Choroid plexus epithelial cell (primary cell): ENCODE data around the gene ISL2.

ENCODE experiments used
- DNase-seq: peaks from one replicate; pipeline ENCODE4 v3.0.0-alpha.2; 2010; ENCODE audit warnings: low read depth
- H3K4me3 ChIP-seq: 2 replicates; pipeline ENCODE4 v1.5.1; 2011; ENCODE audit warnings: low read depth, mild to moderate bottlenecking, control low read depth, low read length, moderate library complexity
- TF ChIP-seq, protein P1 (sequence below): conservative IDR thresholded peaks from 2 replicates; pipeline ENCODE4 v1.5.1; 2011; ENCODE audit warnings: low read depth, mild to moderate bottlenecking, control low read depth, inconsistent platforms, low read length, moderate library complexity

ISL2 gene

DNA sequence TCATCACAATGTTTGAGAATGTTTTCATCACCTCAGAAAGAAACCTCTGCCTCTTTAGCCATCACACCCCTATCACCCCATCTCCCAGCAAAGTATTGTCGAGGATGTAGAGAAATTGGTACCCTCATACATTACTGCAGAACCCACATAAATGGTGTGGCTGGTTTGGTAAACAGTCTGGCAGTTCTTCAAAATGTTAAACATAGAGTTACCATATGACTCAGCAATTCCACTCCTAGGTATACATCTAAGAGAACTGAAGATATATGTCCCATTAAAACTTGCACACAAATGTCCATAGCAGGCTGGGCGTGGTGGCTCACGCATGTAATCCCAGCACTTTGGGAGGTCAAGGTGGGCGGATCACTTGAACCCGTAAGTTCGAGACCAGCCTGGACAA is 16.6 kb upstream of the ISL2 start:
- no peak overlapping the region for H3K4me3 ChIP-seq
- TF ChIP-seq, protein P1, sequence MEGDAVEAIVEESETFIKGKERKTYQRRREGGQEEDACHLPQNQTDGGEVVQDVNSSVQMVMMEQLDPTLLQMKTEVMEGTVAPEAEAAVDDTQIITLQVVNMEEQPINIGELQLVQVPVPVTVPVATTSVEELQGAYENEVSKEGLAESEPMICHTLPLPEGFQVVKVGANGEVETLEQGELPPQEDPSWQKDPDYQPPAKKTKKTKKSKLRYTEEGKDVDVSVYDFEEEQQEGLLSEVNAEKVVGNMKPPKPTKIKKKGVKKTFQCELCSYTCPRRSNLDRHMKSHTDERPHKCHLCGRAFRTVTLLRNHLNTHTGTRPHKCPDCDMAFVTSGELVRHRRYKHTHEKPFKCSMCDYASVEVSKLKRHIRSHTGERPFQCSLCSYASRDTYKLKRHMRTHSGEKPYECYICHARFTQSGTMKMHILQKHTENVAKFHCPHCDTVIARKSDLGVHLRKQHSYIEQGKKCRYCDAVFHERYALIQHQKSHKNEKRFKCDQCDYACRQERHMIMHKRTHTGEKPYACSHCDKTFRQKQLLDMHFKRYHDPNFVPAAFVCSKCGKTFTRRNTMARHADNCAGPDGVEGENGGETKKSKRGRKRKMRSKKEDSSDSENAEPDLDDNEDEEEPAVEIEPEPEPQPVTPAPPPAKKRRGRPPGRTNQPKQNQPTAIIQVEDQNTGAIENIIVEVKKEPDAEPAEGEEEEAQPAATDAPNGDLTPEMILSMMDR = no peak
- no peak for DNase-seq

DNA sequence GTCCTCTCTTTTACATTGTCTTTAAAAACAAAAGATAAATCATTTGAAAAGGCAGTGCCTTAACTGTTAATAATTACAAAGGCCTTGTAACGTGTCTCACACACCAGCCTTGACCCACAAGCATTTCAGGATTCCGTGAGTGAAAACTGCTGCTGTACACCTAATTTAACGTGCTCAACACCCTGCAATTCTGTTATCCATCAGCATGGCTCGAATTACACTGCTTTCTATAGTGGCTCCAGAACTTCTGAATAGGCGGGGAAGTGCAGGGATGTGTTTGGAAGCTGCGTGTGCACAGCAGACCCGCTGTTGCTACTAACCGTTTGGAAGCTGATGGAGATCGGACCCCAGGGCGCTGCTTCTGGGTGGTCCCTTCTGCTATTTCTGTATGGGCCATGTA is 15.4 kb upstream of the ISL2 start:
- no peak for DNase-seq
- TF ChIP-seq, protein P1 = no peak
- no peak overlapping the region for H3K4me3 ChIP-seq

DNA sequence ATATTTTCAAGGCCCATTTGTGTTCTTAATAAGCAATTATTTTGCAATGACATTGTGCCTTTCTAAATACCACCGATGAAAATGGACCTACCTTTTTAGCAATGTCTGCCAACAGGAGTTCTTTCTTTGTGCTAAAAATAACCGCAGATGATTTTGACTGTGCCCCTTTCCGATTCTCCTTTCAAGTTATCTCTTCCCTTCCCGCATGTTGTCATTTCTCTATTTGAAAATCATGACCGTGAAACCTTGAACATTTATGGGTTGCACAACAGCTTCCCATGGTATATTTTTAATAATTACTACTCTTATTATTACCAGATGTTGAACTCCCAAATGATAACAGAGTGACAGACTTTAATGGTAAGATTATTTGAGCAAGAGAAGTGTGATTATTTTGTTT is 15.0 kb upstream of the ISL2 start:
- TF ChIP-seq, protein P1 = no peak
- H3K4me3 ChIP-seq = no peak overlapping the region
- DNase-seq = no peak

DNA sequence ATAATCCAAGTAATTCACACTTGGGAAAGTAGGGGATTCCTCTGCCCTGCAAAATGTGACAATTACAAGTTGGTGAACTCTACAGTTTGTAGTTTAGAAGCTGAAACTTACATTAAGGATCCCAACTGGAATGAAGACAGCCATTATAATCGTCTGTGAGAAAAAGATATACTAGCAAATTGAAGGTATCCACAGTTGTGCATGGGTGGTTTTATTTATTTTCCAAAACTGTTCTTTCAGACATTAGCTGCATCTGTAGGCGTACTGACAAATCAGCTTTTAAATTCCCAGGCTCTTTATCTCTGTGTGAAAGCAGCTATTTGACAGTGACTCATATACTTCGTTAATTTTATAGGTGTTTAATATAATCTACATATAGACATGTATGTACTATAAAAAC is 12.5 kb upstream of the ISL2 start:
- no peak for DNase-seq
- H3K4me3 ChIP-seq = no peak overlapping the region
- TF ChIP-seq, protein P1 = no peak

DNA sequence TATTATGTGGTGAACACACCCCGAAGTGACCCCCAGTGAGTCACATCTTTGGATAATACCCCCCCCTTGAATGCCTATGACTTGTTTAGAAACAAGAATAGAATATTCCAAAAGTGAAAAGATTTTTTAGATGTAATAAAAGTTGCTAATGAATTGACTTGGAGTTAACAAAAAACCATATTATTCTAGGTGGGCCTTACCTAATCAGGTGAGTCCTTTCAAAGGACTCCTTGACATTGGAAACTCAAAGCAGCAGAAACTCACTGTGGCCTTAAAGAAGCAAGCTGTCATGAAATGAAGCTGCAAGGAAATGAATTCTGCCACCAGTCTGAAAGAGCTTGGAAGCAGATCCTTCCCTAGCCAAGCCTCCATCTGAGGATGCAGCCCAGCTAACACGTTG is 10.9 kb upstream of the ISL2 start:
- H3K4me3 ChIP-seq = no peak overlapping the region
- TF ChIP-seq, protein P1 = no peak
- no peak for DNase-seq

DNA sequence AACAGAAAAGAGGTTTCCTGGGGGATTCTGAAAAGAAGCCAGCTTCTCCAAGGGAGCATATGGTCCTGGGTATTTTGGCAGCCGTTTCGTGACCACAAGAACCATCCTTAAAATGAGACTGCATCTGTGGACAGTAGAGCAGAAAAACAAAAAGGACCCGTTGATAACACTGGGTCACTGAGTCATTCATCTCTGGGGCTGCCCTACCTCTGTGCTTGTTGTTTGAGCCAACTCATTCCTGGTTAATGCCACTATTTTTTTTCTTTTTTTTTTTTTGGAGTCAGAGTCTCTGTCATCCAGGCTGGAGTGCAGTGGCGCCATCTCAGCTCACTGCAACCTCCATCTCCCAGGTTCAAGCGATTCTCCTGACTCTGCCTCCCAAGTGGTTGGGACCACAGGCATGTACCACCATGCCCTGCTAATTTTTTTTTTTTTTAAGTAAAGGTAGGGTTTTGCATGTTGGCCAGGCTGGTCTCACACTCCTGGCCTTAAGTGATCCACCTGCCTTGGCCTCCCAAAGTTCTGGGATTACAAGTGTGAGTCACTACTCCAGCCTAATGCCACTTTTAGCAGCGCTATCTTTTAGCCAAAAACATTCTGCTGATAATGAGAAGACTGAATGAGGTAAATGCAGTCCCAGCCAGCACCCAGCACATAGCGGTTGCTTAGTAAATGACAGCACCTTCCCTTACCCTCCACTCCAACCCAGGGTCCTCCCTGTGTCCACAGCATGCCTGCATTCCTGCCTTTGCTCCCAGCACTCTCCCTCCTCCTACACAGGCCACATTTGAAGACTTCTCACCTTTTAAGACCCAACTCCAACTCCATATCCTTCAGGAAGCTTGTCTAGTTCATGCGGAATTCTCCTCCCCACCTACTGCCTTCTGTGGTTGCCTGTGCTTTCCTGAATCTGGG is 9.1 kb upstream of the ISL2 start:
- TF ChIP-seq, protein P1 = no peak
- H3K4me3 ChIP-seq = no peak overlapping the region
- no peak for DNase-seq
